Tongue (tissue), 2 donors: ENCODE results near the gene ARL13B. TPM values are rescaled to one million over a fixed set of nuclear protein-coding genes. Genes with fewer than 3 reads are reported as not detected.

Experiments
- small RNA-seq: library from RNA; depleted of rRNA; stranded (forward); fragments of <200 nt; gene quantifications from one replicate; pipeline ENCODE3, GENCODE V24; 2014; ENCODE audit warnings: low replicate concordance
- total RNA-seq: library from RNA; depleted of rRNA; stranded (reverse); fragments of >200 nt; gene quantifications from one replicate; pipeline ENCODE4 v1.2.3, GENCODE V29; 2014

The ARL13B gene
- total RNA-seq, 1 donor from 2014 or later, result 8.3 TPM

Small RNA genes lying within 50 kb of the gene (small RNA-seq; reads per million reads assigned to genes)
- gene RF00019 (not detected), gene RNU6-511P (not detected)

Other genes with a start within 250 kb of the ARL13B start
- gene PROS1, start 6.3 kb upstream of the ARL13B start, total RNA-seq, result 43.9 TPM
- gene STX19, start 48.4 kb downstream of the ARL13B start, total RNA-seq, result 0.41 TPM
- 7.2 TPM for gene DHFR2, start 82.8 kb downstream of the ARL13B start, total RNA-seq
- 14.2 TPM for gene NSUN3, start 82.9 kb downstream of the ARL13B start, total RNA-seq